HepG2 (cell line): ENCODE results near the gene TRIM54. TPM values are rescaled to one million over a fixed set of nuclear protein-coding genes. Genes with fewer than 3 reads are reported as not detected.

Experiments used
- CREM ChIP-seq, 2 experiments: sonication (generic) in 1 of 2; formaldehyde crosslinking in 1 of 2; IDR thresholded peaks; 2 replicates each; pipeline versions ENCODE4 v1.4.0 to v1.6.1; 2016 to 2020; ENCODE audit warnings: antibody characterized with exemption in 1 of 2, mild to moderate bottlenecking in 1 of 2, missing genetic modification reagents in 1 of 2
- CSRNP1 ChIP-seq: sonication (generic); formaldehyde crosslinking; IDR thresholded peaks from 2 replicates; pipeline ENCODE4 v1.8.1; 2023; ENCODE audit warnings: mild to moderate bottlenecking, missing genetic modification reagents
- DMTF1 ChIP-seq: sonication (generic); formaldehyde crosslinking; IDR thresholded peaks from 2 replicates; pipeline ENCODE4 v1.4.0; 2020; ENCODE audit warnings: mild to moderate bottlenecking, missing genetic modification reagents
- DNMT1 ChIP-seq: sonication (generic); formaldehyde crosslinking; IDR thresholded peaks from 2 replicates; pipeline ENCODE4 v1.5.1; 2020; ENCODE audit warnings: mild to moderate bottlenecking, missing genetic modification reagents
- DNMT3B ChIP-seq: conservative IDR thresholded peaks from 2 replicates; pipeline ENCODE4 v1.6.1; 2016; ENCODE audit warnings: missing biosample characterization, control low read depth
- ESRRA ChIP-seq: sonication (generic); formaldehyde crosslinking; IDR thresholded peaks from 2 replicates; pipeline ENCODE4 v1.5.1; 2020; ENCODE audit warnings: mild to moderate bottlenecking, low read depth, missing genetic modification reagents
- HOXA9 ChIP-seq: sonication (generic); formaldehyde crosslinking; IDR thresholded peaks from 2 replicates; pipeline ENCODE4 v1.8.1; 2022; ENCODE audit warnings: missing genetic modification reagents, mild to moderate bottlenecking, moderate library complexity, borderline replicate concordance
- MAF1 ChIP-seq: sonication (generic); formaldehyde crosslinking; IDR thresholded peaks from 2 replicates; pipeline ENCODE4 v1.5.0; 2020; ENCODE audit warnings: missing genetic modification reagents, borderline replicate concordance
- MED8 ChIP-seq: sonication (generic); formaldehyde crosslinking; IDR thresholded peaks from 2 replicates; pipeline ENCODE4 v1.8.1; 2023; ENCODE audit warnings: mild to moderate bottlenecking, missing genetic modification reagents; ENCODE audit not compliant: insufficient replicate concordance
- PAWR ChIP-seq: sonication (generic); formaldehyde crosslinking; IDR thresholded peaks from 2 replicates; pipeline ENCODE4 v1.4.0; 2020; ENCODE audit warnings: missing genetic modification reagents, mild to moderate bottlenecking, borderline replicate concordance
- RBAK ChIP-seq: sonication (generic); formaldehyde crosslinking; IDR thresholded peaks from 2 replicates; pipeline ENCODE4 v1.5.1; 2020; ENCODE audit warnings: mild to moderate bottlenecking, missing genetic modification reagents
- SNAI1 ChIP-seq: sonication (generic); formaldehyde crosslinking; IDR thresholded peaks from 2 replicates; pipeline ENCODE4 v1.5.0; 2020; ENCODE audit warnings: mild to moderate bottlenecking, missing genetic modification reagents, borderline replicate concordance
- TARDBP ChIP-seq: sonication (generic); formaldehyde crosslinking; IDR thresholded peaks from 2 replicates; pipeline ENCODE4 v1.8.0; 2022; ENCODE audit warnings: mild to moderate bottlenecking, missing genetic modification reagents
- ZBTB1 ChIP-seq: sonication (generic); formaldehyde crosslinking; IDR thresholded peaks from 2 replicates; pipeline ENCODE4 v1.4.0; 2020; ENCODE audit warnings: missing genetic modification reagents, borderline replicate concordance
- ZBTB2 ChIP-seq: sonication (generic); formaldehyde crosslinking; IDR thresholded peaks from 2 replicates; pipeline ENCODE4 v1.8.0; 2022; ENCODE audit warnings: low read depth, missing genetic modification reagents
- ZBTB8A ChIP-seq: sonication (generic); formaldehyde crosslinking; IDR thresholded peaks from 2 replicates; pipeline ENCODE4 v1.4.0; 2020; ENCODE audit warnings: mild to moderate bottlenecking, low read depth, missing genetic modification reagents, borderline replicate concordance
- ZFP91 ChIP-seq: sonication (generic); formaldehyde crosslinking; IDR thresholded peaks from 2 replicates; pipeline ENCODE4 v1.9.0; 2022; ENCODE audit warnings: missing genetic modification reagents, mild to moderate bottlenecking, borderline replicate concordance
- ZNF317 ChIP-seq: sonication (generic); formaldehyde crosslinking; IDR thresholded peaks from 2 replicates; pipeline ENCODE4 v1.5.0; 2020; ENCODE audit warnings: mild to moderate bottlenecking, missing genetic modification reagents
- ZNF563 ChIP-seq: sonication (generic); formaldehyde crosslinking; IDR thresholded peaks from 2 replicates; pipeline ENCODE4 v1.8.0; 2022; ENCODE audit warnings: mild to moderate bottlenecking, moderate library complexity, missing genetic modification reagents
- ZNF776 ChIP-seq: sonication (generic); formaldehyde crosslinking; IDR thresholded peaks from 2 replicates; pipeline ENCODE4 v1.4.0; 2020; ENCODE audit warnings: mild to moderate bottlenecking, missing genetic modification reagents
- polyA plus RNA-seq, 8 experiments: library from polyadenylated mRNA; depleted of rRNA in 3 of 8; stranded (reverse) in 7 of 8; unstranded in 1 of 8; fragments of >200 nt; fragmentation: Illumina TruSeq in 4 of 8; extraction: Trizol in 4 of 8; gene quantifications; 2 replicates each; pipeline versions ENCODE4 v1.2.1 to v1.2.3, GENCODE V29; 2011 to 2016; ENCODE audit warnings: low read depth in 4 of 8, missing spikeins in 1 of 8, mixed read lengths in 1 of 8; ENCODE audit not compliant: insufficient read depth in 1 of 8
- total RNA-seq, 5 experiments: library from RNA; depleted of rRNA; stranded (reverse); fragments of >200 nt; fragmentation: Illumina TruSeq; extraction: Trizol; gene quantifications; 2 replicates each; pipeline ENCODE4 v1.2.3, GENCODE V29; 2016; ENCODE audit warnings: low read depth in 1 of 5

Gene TRIM54
- total and polyA plus RNA-seq, 2 of the 13 experiments (the other 11 are each of a cell fraction or from before 2014, with no cell fraction given), result 0.07 to 0.13 TPM

GRCh38 chr2:27322301-27322765 lies 40.1 kb downstream of the TRIM54 start (continued):
- TF ChIP-seq SNAI1 (CRISPR knock-in tag), result 0 out of 2 replicates have a peak, but pooled peaks have one; percentile 5
- no peak for TF ChIP-seq CREM (IDR thresholded peaks at IDR 0.05)
- no peak for TF ChIP-seq CREM (CRISPR knock-in tag; IDR thresholded peaks at IDR 0.05)
- no peak for TF ChIP-seq ZBTB1
- 0 out of 2 replicates have a peak, but pooled peaks have one; percentile 2 for TF ChIP-seq ESRRA
- peak; percentile 26 for TF ChIP-seq MED8 (CRISPR knock-in tag)
- TF ChIP-seq DMTF1 (CRISPR knock-in tag), result no peak
- TF ChIP-seq ZNF317 (CRISPR knock-in tag), result 0 out of 2 replicates have a peak, but pooled peaks have one; percentile 9
- TF ChIP-seq ZFP91 (CRISPR knock-in tag), result peak; percentile 95; the same call in 1 of the 2 replicates
- no peak for TF ChIP-seq HOXA9 (CRISPR knock-in tag)
- TF ChIP-seq DNMT3B (CRISPR knock-in tag), result no peak
- TF ChIP-seq TARDBP (CRISPR knock-in tag), result 0 out of 2 replicates have a peak, but pooled peaks have one; percentile 12
- TF ChIP-seq ZBTB2 (CRISPR knock-in tag), result no peak
- TF ChIP-seq ZBTB8A (CRISPR knock-in tag), result 0 out of 2 replicates have a peak, but pooled peaks have one; percentile 2
- TF ChIP-seq CSRNP1, result peak; percentile 69; the same call in 1 of the 2 replicates
- 0 out of 2 replicates have a peak, but pooled peaks have one; percentile 26 for TF ChIP-seq PAWR (CRISPR knock-in tag)
- no peak for TF ChIP-seq ZNF776
- no peak for TF ChIP-seq RBAK (CRISPR knock-in tag)
- no peak; the same call in 1 of the 2 replicates for TF ChIP-seq DNMT1
- TF ChIP-seq ZNF563 (CRISPR knock-in tag), result no peak
- TF ChIP-seq MAF1 (CRISPR knock-in tag), result no peak
